AG04449 (cell line): ENCODE measurements around the gene SAMD1.

ENCODE experiments used
- CTCF ChIA-PET: fragments of 350-600 bp; formaldehyde crosslinking; extraction: SDS; loops from one replicate; lab custom pipeline; 2021; ENCODE audit warnings: antibody characterized with exemption; lab: Yijun Ruan, JAX
- POLR2A ChIA-PET: fragments of 400-600, 350-600 bp; formaldehyde crosslinking; extraction: SDS; loops from one replicate; lab custom pipeline; 2020; ENCODE audit warnings: antibody characterized with exemption, inconsistent platforms; lab: Yijun Ruan, JAX
- DNase-seq: peaks from one replicate; pipeline ENCODE4 v3.0.0-alpha.2; 2010; ENCODE audit warnings: low read depth, low spot score
- H3K4me3 ChIP-seq: 2 replicates; pipeline ENCODE4 v1.5.1; 2011; ENCODE audit warnings: low read depth, mild to moderate bottlenecking, control low read depth, low read length
- CTCF ChIP-seq: IDR thresholded peaks from one replicate; pipeline ENCODE4 v1.5.1; 2011; ENCODE audit warnings: mild to moderate bottlenecking, moderate library complexity, low read length, control low read depth, inconsistent platforms; ENCODE audit not compliant: insufficient read depth; ENCODE audit errors: missing control alignments

The SAMD1 gene

GRCh38 chr19:14103310-14103709 is 12.8 kb upstream of the SAMD1 start:
- TF ChIP-seq CTCF = no peak
- no peak for DNase-seq
- H3K4me3 ChIP-seq = no peak overlapping the region
- ChIA-PET POLR2A (no interaction called here), CTCF (interaction anchor here (1.1 kb wide), 1 partner anchor 11 kb away, joined by 3 read pairs; no protein-coding TSS in a partner anchor)

DNA sequence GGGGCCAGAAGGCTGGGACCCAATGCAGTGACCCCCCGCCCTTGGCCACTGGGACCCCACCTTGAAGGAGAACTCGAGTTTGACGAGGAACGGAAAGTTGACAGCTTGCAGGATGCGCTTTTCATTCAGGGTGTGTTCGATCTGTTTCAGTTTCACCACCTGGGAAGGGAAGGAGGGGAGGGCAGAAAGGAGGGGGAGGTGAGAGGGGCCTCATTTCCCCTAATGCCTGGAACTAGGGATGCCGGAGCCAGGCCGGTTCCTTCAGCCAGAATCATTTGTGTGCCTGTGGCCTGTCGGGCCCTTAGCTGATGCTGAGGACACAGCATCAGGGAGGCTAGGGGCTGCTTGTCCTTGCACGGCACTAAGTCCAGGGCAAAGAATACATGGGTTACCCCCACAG is 12.2 kb upstream of the SAMD1 start:
- TF ChIP-seq CTCF = no peak
- ChIA-PET CTCF (interaction anchor here (0.7 to 1.1 kb wide), 4 partner anchors 8 to 43 kb away, joined by 3 to 4 read pairs (median 3); no protein-coding TSS in a partner anchor), POLR2A (no interaction called here)
- no peak for DNase-seq
- no peak overlapping the region for H3K4me3 ChIP-seq

GRCh38 chr19:14102102-14102696 is 11.6 kb upstream of the SAMD1 start:
- ChIA-PET CTCF (interaction anchor here (0.7 to 1.1 kb wide), 7 partner anchors 9 to 221 kb away, joined by 3 to 6 read pairs (median 3); no protein-coding TSS in a partner anchor), POLR2A (no interaction called here)
- H3K4me3 ChIP-seq = no peak overlapping the region
- DNase-seq = no peak
- no peak for TF ChIP-seq CTCF

DNA sequence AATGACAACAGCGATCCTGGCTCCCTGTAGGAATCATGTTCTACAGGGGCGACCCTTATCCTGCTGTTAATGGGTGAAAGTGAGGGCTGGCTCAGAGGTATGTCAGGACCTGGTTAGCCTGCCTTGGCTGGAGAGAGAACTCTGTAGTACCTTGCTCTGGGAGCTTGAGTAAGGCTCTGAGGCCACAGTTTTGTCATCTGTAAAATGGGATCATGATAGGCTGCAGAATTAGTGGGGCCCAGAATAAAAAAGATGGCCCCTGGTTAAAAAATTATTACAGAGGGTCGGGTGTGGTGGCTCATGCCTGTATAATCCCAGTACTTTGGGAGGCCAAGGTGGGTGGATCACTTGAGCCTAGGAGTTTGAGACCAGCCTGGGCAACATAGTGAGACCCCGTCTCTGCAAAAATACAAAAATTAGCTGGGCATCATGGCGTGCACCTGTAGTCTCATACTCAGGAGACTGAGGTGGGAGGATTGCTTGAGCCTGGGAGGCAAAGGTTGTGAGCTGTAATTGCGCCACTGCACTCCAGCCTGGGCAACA is 10.5 kb upstream of the SAMD1 start:
- no peak for TF ChIP-seq CTCF
- ChIA-PET POLR2A (no interaction called here), CTCF (interaction anchor here (1.0 to 1.1 kb wide), 3 partner anchors 30 to 220 kb away, joined by 3 to 6 read pairs (median 4); no protein-coding TSS in a partner anchor)
- DNase-seq = no peak
- no peak overlapping the region for H3K4me3 ChIP-seq

DNA sequence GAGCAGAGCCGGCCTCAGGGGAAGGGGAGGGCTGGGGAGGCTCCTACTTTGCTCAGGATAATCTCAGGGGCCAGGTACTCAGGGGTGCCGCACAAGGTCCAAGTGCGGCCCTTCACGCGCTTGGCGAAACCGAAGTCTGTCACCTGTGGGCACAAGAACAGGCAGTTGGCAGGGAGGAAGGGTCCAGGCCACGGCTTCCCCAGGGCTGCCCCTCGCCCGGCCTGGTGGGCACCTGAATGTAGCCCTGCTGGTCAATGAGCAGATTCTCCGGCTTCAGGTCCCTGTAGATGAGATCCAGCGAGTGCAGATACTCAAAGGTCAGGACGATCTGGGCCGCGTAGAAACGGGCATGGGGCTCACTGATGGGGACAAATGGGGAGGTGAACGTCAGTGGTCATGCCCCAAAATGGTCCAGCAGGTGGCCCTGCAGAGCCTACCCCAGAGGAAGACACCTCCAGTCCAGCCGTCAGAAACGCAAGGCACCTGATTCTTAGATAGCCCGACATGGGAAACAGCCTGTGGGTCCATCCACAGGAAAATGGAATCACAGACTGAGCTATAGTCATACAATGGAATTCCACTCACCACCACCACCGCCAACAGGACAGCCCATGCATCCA is 7.1 kb upstream of the SAMD1 start:
- TF ChIP-seq CTCF = no peak
- DNase-seq = no peak
- no peak overlapping the region for H3K4me3 ChIP-seq
- ChIA-PET CTCF (interaction anchor here (0.6 to 1.5 kb wide), 4 partner anchors 10 to 39 kb away, joined by 3 to 5 read pairs (median 4); partner anchors contain the start of gene ASF1B), POLR2A (no interaction called here)

GRCh38 chr19:14096272-14096992 is 5.9 kb upstream of the SAMD1 start:
- no peak for TF ChIP-seq CTCF
- H3K4me3 ChIP-seq = no peak overlapping the region
- POLR2A ChIA-PET = interaction anchor here (0.8 kb wide), 1 partner anchor 15 kb away, joined by 4 read pairs; no protein-coding TSS in a partner anchor
- CTCF ChIA-PET = no interaction called here
- DNase-seq = no peak
